WI38 (cell line): Measurements from ENCODE around the gene ZNF135.
A peak's percentile ranks its signal among the peaks of the same experiment; 100 is the strongest.

Source experiments
- H3K4me3 ChIP-seq: 2 replicates; pipeline ENCODE4 v1.5.1; 2011; ENCODE audit warnings: low read depth, mild to moderate bottlenecking, control low read depth, low read length
- TF ChIP-seq, protein P1 (sequence below): IDR thresholded peaks from 2 replicates; pipeline ENCODE4 v1.5.1; 2012; ENCODE audit warnings: low read depth, mild to moderate bottlenecking, control low read depth, low read length

The ZNF135 gene

DNA sequence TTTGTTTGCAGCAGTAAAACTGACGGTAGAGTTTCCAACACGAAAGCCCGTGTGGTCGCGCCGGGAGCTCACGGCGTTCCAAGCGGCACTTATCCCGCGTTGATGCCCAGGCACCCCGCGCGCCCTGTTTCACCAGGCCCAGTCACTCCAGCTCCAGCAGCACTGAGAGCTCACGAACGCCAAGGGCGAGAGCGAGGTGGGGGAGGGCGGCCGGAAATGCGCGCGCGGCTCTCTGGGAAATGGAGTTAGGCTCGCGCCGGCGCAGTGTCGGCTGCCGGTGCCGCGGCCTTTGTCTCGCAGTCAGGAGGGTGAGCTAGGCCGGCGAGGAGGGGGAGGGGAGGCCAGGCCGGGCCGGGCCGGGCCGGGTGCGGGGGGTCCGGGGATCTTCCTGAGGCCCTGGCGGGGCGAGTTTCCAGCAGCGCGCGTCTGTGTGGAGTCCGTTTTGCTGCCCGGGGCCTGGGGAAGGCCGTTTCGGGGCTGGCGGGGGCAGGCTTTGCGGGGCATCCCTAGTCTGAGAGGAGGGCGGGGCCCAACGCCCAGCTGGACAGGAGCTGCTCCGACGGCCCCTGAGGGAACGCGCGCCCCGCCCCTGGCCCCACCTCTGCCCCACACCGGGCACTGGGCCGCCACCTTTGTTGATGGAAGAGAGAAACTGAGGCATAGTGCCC lies at the start of gene ZNF135:
Gene ZNF135, plus strand, starts transcription at position 280 of the 668 bp plus-strand sequence. CDS start 721 bp downstream, outside the sequence.
- peak within 1 kb of the TSS; percentile 46 for H3K4me3 ChIP-seq
- TF ChIP-seq, protein P1, sequence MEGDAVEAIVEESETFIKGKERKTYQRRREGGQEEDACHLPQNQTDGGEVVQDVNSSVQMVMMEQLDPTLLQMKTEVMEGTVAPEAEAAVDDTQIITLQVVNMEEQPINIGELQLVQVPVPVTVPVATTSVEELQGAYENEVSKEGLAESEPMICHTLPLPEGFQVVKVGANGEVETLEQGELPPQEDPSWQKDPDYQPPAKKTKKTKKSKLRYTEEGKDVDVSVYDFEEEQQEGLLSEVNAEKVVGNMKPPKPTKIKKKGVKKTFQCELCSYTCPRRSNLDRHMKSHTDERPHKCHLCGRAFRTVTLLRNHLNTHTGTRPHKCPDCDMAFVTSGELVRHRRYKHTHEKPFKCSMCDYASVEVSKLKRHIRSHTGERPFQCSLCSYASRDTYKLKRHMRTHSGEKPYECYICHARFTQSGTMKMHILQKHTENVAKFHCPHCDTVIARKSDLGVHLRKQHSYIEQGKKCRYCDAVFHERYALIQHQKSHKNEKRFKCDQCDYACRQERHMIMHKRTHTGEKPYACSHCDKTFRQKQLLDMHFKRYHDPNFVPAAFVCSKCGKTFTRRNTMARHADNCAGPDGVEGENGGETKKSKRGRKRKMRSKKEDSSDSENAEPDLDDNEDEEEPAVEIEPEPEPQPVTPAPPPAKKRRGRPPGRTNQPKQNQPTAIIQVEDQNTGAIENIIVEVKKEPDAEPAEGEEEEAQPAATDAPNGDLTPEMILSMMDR: no peak

DNA sequence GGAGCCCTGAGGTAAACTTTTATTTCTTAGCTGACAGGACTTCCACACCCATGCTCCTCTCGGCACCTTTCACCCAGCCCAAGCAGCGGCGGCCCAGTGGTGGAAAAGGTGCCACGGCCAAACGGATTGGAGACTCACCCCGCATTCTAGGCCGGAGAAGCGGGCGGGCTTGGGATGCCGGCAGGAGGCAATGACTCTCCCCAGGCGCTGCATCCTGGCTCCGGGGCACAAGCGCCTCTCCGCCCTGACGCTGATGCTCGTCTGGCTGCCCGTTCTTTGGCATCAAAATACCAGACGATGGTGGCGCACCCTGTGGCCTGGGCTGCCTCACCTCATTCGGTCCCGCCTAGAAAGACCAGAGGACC lies 49.8 kb upstream of the ZNF135 start:
- TF ChIP-seq, protein P1: no peak
- H3K4me3 ChIP-seq: peak overlapping the region; percentile 41

DNA sequence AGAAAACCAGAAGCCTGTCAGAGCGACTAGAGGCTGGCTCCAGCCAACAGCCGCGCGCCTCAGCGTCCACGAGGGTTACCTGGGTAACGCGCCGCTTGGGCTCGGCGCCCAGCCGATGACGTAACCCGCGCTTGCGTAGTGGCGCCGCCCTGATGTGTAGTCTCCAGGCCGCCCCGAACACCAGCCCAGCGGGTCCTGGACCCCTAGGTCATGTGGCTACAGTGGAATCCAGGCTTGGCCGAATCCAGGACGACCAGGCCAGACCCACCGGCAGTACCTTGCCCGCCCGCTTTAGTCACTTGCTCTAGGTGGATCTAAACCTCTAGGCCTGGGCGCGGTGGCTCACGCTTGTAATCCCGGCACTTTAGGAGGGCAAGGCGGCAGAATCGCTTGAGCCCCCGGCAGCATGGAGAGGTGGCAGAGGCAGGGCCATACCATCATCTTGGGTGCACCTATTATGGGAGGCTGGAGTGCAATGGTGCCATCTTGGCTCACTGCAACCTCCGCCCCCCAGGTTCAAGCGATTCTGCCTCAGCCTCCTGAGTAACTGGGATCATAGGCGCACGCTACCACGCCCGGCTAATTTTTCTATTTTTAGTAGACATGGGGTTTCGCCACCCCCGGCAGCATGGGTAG lies 49.3 kb upstream of the ZNF135 start:
- TF ChIP-seq, protein P1: no peak
- peak overlapping the region; percentile 41 for H3K4me3 ChIP-seq

DNA sequence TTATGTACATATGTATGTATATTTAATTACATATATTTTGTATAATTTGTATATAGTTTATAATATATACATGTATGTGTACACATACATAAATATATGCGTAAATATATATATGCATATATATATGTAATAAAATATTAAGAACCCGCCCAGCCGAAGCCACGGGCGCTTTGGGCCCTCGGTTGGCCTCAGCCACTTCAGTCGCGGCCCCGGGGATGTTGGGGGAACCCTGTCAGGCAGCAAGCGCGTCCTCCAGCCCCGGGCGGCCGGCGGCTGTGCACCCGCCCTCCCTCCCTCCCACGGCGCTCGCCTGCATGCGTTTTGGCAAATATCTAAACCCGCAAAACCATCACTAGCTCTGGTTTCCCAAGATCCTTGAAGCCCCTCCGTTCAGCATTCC lies 48.6 kb upstream of the ZNF135 start:
- H3K4me3 ChIP-seq: no peak overlapping the region
- TF ChIP-seq, protein P1: no peak

DNA sequence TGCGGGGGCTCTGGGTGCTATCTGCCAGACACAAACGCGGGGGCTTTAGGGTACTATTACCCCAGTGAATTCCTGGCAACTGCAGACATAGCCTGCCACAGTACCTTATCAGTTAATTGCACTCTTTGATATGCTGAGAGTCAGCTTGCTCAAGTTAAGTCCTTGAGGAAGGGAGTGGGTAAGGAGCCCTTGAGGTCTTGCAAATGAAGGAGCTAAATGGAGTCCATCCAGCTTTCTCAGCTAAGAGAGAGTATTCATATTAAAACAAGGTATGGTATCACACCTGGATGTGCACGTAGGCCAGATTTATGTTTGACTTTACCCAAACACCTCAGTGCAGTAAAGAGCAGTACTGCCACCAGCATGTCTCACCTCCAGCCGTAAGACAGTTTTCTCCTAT lies 44.9 kb upstream of the ZNF135 start:
- TF ChIP-seq, protein P1: no peak
- H3K4me3 ChIP-seq: no peak overlapping the region

DNA sequence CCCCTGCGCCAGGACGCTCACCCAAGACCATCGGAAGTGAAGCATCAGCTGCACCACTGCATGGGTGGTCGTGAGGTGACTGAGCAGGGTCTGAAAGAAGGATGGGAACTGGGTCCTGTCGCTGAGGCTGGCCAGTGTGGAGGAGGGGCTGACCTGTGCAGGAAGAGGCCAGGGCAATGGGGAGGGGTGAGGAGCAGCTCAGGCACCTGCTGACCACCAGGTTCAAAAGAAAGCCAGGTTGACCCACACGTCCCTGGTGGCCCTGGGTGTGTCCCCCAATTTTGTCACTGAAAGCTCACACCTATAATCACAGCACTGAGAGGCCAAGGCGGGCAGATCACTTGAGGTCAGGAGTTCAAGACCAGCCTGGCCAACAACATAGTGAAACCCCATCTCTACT lies 39.0 kb upstream of the ZNF135 start:
- no peak overlapping the region for H3K4me3 ChIP-seq
- TF ChIP-seq, protein P1: no peak

DNA sequence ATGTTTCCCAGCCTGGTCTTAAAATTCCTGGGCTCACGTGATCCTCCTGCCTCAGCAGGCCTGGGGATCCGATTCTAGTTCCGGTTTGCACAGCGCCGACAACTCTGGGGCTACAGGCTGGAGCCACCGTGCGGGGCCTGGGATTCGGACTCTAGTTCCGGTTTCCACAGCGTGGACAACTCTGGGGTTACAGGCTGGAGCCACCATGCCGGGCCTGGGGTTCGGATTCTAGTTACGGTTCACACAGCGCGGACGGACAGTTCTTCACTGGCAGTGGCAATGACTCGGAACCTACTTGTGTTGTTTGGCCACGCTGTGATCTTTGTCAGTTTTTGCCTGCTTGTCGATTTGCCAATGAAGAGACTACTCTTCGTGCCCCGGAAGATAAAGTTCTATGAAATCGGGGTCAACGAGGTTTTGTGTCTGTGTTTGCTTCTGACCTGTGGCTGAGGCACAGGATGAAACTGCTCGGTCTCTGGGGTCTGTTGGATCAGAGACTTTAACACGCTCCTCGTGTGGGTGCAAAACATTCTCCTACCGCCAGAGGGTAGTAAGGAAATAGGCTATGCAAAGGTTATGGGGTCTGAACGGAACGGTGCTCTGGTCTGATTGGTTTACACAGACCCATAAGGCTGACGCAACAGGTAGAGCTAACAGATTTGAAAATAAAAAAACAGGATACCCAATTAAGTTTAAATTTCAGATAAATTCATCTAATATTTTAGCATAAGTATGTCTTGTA lies 37.4 kb upstream of the ZNF135 start:
- TF ChIP-seq, protein P1: peak; percentile 45
- H3K4me3 ChIP-seq: no peak overlapping the region
